Upper lobe of left lung (tissue), 6 donors: ENCODE results near the gene FAM136A. TPM values are rescaled to one million over a fixed set of nuclear protein-coding genes. Genes with fewer than 3 reads are reported as not detected.

Experiments
- ATAC-seq, 2 donors: fragments of 200-7000 bp; cut with Tn5 transposase; one replicate each; pipeline ENCODE4 v1.9.1; 2022; ENCODE audit warnings: mild to moderate bottlenecking in 2 of 2, moderate library complexity in 2 of 2; ENCODE audit not compliant: low FRiP score in 2 of 2
- DNase-seq, 2 donors: peaks; one replicate each; pipeline ENCODE4 v3.0.0-alpha.2; 2019 to 2020
- H3K27ac ChIP-seq, 4 donors: fragments of 200-600 bp; sonication (generic); one replicate each; pipeline ENCODE4 v1.5.1; 2016 to 2019
- H3K27me3 ChIP-seq, 4 donors: fragments of 200-600 bp; sonication (generic); one replicate each; pipeline ENCODE4 v1.5.1; 2017 to 2019
- H3K36me3 ChIP-seq, 4 donors: fragments of 200-600 bp; sonication (generic); one replicate each; pipeline ENCODE4 v1.5.1; 2016 to 2019
- H3K4me1 ChIP-seq, 4 donors: fragments of 200-600 bp; sonication (generic); one replicate each; pipeline ENCODE4 v1.5.1; 2018 to 2019
- H3K4me3 ChIP-seq, 4 donors: fragments of 200-600 bp; sonication (generic); one replicate each; pipeline ENCODE4 v1.5.1; 2017 to 2019; ENCODE audit warnings: mild to moderate bottlenecking in 2 of 4, moderate library complexity in 1 of 4
- H3K9me3 ChIP-seq, 4 donors: fragments of 200-600 bp; sonication (generic); one replicate each; pipeline ENCODE4 v1.5.1; 2018 to 2019
- CTCF ChIP-seq, 6 experiments: fragments of 450-650 bp in 4 of 6; fragments of 200-600 bp in 2 of 6; sonication (generic) in 2 of 6; IDR thresholded peaks; one replicate each; pipeline ENCODE4 v1.5.1; 2016 to 2019; ENCODE audit warnings: antibody characterized with exemption in 6 of 6
- EP300 ChIP-seq, 4 donors: sonication (generic); formaldehyde crosslinking; IDR thresholded peaks; one replicate each; pipeline ENCODE4 v1.5.1; 2017; ENCODE audit warnings: antibody characterized with exemption in 4 of 4, control low read depth in 2 of 4
- POLR2A ChIP-seq, 4 donors: fragments of 450-650 bp; IDR thresholded peaks; one replicate each; pipeline ENCODE4 v1.5.1; 2016 to 2017; ENCODE audit warnings: antibody characterized with exemption in 4 of 4, mild to moderate bottlenecking in 2 of 4
- POLR2AphosphoS5 ChIP-seq, 2 donors: sonication (generic); formaldehyde crosslinking; IDR thresholded peaks; one replicate each; pipeline ENCODE4 v1.5.1; 2017; ENCODE audit warnings: antibody characterized with exemption in 2 of 2
- WGBS, 2 donors: methylation state at CpG; one replicate each; pipeline ENCODE4 v1.1.5; 2017 to 2018; 5-methylcytosine and 5-hydroxymethylcytosine counted together
- total RNA-seq, 6 donors: library from RNA; depleted of rRNA in 4 of 6; stranded (reverse); fragments of >200 nt in 4 of 6; gene quantifications; one replicate each; pipeline versions ENCODE4 v1.1.0 to v1.2.1, GENCODE V29; 2016 to 2021
- donor health status: DM: no; HTN: no; CAD: no; lungs with moderate emphysema.
- donor health status: DM: no; HTN: yes; CAD: no; lungs with severe emphysema.

FAM136A gene
- total RNA-seq, 6 donors from 2014 or later: 19.5 to 26.4 (median 23.1) TPM

GRCh38 chr2:70314640-70315039 lies 12.8 kb upstream of the FAM136A start:
- ATAC-seq: no peak
- TF ChIP-seq CTCF (IDR thresholded peaks at IDR 0.05) (no peak), EP300 (IDR thresholded peaks at IDR 0.05) (no peak), POLR2AphosphoS5 (IDR thresholded peaks at IDR 0.05) (no peak), POLR2A (IDR thresholded peaks at IDR 0.05) (no peak)
- Histone ChIP-seq H3K4me1 (no peaks in the 10 kb centered on the region), H3K27me3 (no peaks in the 10 kb centered on the region), H3K36me3 (no peaks in the 10 kb centered on the region), H3K9me3 (no peaks in the 10 kb centered on the region), H3K27ac (no peak overlapping the region), H3K4me3 (no peak overlapping the region)
- DNase-seq: no peak
- 65 to 77% methylated on average over 1 of the region's 1 CpG for WGBS, 2 donors

DNA sequence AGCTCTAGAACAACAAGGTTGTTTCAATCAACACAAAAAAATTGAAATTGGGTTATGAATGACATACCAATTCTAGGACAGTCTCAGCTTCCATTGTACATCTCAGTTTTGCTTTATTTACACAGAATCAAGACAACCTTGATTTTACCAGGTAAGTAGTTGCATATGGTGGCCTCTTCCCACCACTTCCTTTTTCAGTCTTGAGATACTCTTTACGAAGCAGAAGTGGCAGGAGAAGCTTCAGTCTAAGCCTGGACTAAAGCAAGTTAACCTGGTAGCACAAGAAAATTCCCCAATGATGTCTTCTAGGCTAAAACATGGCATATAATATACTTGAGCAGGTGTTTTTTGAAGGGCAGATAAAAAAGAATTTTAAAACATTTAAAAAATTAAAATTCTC lies 10.7 kb upstream of the FAM136A start:
- Histone ChIP-seq H3K27me3 (no peaks in the 10 kb centered on the region), H3K9me3 (no peaks in the 10 kb centered on the region), H3K36me3 (no peaks in the 10 kb centered on the region), H3K27ac (no peak overlapping the region), H3K4me3 (no peak overlapping the region), H3K4me1 (no peaks in the 10 kb centered on the region)
- 47 to 65% methylated on average over 1 of the region's 1 CpG for WGBS, 2 donors
- TF ChIP-seq CTCF (IDR thresholded peaks at IDR 0.05) (no peak), POLR2A (IDR thresholded peaks at IDR 0.05) (no peak), POLR2AphosphoS5 (IDR thresholded peaks at IDR 0.05) (no peak), EP300 (IDR thresholded peaks at IDR 0.05) (no peak)
- ATAC-seq: no peak
- DNase-seq: no peak

DNA sequence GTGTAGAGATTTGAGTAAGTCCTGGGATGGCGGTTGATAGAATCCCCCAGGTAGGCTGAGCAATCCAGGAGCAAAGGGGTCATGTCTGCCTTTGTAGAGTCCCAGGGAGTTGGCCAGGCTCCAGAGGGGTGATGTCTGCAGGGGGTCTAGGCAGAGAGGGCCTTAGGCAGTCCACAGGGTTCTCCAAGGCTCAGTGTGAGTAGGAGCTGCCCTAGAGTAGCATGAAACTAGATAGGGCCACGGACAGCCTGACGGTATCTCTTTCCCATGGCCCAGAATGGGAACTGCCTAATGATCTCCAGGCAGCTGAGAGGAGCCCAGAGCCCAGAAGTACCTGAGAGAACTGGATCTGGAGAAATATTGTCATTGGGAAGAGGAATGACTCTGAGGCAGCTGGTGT lies 9.0 kb upstream of the FAM136A start:
- Histone ChIP-seq H3K27ac (no peak overlapping the region), H3K4me3 (no peak overlapping the region), H3K4me1 (no peaks in the 10 kb centered on the region), H3K27me3 (no peaks in the 10 kb centered on the region), H3K36me3 (no peaks in the 10 kb centered on the region), H3K9me3 (no peaks in the 10 kb centered on the region)
- DNase-seq (no peak), ATAC-seq (no peak)
- TF ChIP-seq POLR2A (IDR thresholded peaks at IDR 0.05) (no peak), CTCF (IDR thresholded peaks at IDR 0.05) (no peak), EP300 (IDR thresholded peaks at IDR 0.05) (no peak), POLR2AphosphoS5 (IDR thresholded peaks at IDR 0.05) (no peak)
- 86 to 90% methylated on average over 3 of the region's 3 CpGs for WGBS, 2 donors

GRCh38 chr2:70305531-70305930 lies 3.7 kb upstream of the FAM136A start:
- no peak for TF ChIP-seq POLR2A (IDR thresholded peaks at IDR 0.05)
- no peak for TF ChIP-seq CTCF (IDR thresholded peaks at IDR 0.05)
- peaks cover 5 to 27% (median 9%) of the 10 kb centered on the region in 4 donors for H3K4me1 ChIP-seq
- no peaks in the 10 kb centered on the region for H3K36me3 ChIP-seq
- ATAC-seq: no peak
- H3K27ac ChIP-seq: no peak overlapping the region
- H3K27me3 ChIP-seq: no peaks in the 10 kb centered on the region
- DNase-seq: no peak
- 71% methylated on average over 3 of the region's 3 CpGs for WGBS, 2 donors
- H3K9me3 ChIP-seq: no peaks in the 10 kb centered on the region
- no peak overlapping the region for H3K4me3 ChIP-seq

DNA sequence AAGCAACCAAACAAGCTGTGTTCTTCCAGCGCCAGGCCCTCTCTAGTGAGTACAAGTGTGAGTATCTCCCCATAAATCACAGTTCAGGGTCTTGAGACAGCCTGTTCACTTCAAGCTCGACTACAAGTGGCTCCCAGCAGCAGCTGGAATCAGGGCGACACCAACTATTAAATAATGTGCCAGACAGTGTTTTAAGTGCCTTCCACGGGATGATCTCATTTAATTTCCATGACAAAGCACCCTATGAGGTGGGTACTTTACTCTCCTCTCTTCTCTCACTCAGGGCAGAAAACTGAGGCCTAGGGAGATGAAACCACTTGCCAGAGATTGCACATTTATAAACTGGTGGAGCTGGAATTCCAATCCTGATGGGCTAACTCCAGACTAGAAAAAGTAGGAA lies 2.6 kb upstream of the FAM136A start:
- no peaks in the 10 kb centered on the region for H3K27me3 ChIP-seq
- H3K36me3 ChIP-seq: peaks cover 0 to 8% (median 4%) of the 10 kb centered on the region in 4 donors
- H3K4me1 ChIP-seq: peaks cover 5 to 28% (median 9%) of the 10 kb centered on the region in 4 donors
- peak overlapping the region in 2 of 4 donors; percentile 1 to 46 for H3K27ac ChIP-seq
- no peak overlapping the region for H3K4me3 ChIP-seq
- no peaks in the 10 kb centered on the region for H3K9me3 ChIP-seq
- TF ChIP-seq CTCF (IDR thresholded peaks at IDR 0.05) (no peak), POLR2AphosphoS5 (IDR thresholded peaks at IDR 0.05) (no peak), EP300 (IDR thresholded peaks at IDR 0.05) (no peak), POLR2A (IDR thresholded peaks at IDR 0.05) (no peak)
- 48 to 54% methylated on average over 4 of the region's 4 CpGs for WGBS, 2 donors
- ATAC-seq (no peak), DNase-seq (no peak)
